ENCODE results near the gene AKT1S1.

The AKT1S1 gene

GRCh38 chr19:49907745-49908446, 30.7 kb upstream of the AKT1S1 start:
- DNase-seq = no peak

- DNase-seq = no peak
These were observed 29.9 kb upstream of the AKT1S1 start for GRCh38 chr19:49906879-49907564.

GRCh38 chr19:49904136-49904535, 27.0 kb upstream of the AKT1S1 start:
- no peak for DNase-seq

- peak; percentile 34 for DNase-seq
These were observed 19.9 kb upstream of the AKT1S1 start, which contains the start of gene IL4I1 for GRCh38 chr19:49896863-49897621. TSS of gene IL4I1 (minus strand) at chr19:49896887. CDS start at chr19:49896160, 727 bp downstream.

- no peak for DNase-seq
These were observed 18.6 kb upstream of the AKT1S1 start for GRCh38 chr19:49895566-49896297.

GRCh38 chr19:49894879-49895565, 17.9 kb upstream of the AKT1S1 start:
- no peak for DNase-seq

GRCh38 chr19:49894011-49894664, 17.0 kb upstream of the AKT1S1 start:
- DNase-seq = no peak

GRCh38 chr19:49892716-49893115, 15.6 kb upstream of the AKT1S1 start:
- no peak for DNase-seq

GRCh38 chr19:49891393-49891792, 14.2 kb upstream of the AKT1S1 start:
- DNase-seq = no peak

- peak; percentile 91 for DNase-seq
These were observed 13.5 kb upstream of the AKT1S1 start for GRCh38 chr19:49890349-49891311.

GRCh38 chr19:49889687-49890348, 12.7 kb upstream of the AKT1S1 start:
- peak; percentile 95 for DNase-seq

- DNase-seq = no peak
These were observed 12.0 kb upstream of the AKT1S1 start for GRCh38 chr19:49889038-49889686.

- DNase-seq = peak; percentile 78
These were observed 11.3 kb upstream of the AKT1S1 start for GRCh38 chr19:49888510-49888824.

GRCh38 chr19:49887665-49888509, 10.7 kb upstream of the AKT1S1 start:
- peak; percentile 84 for DNase-seq

GRCh38 chr19:49887037-49887664, 10.0 kb upstream of the AKT1S1 start:
- DNase-seq = peak; percentile 84

GRCh38 chr19:49884760-49885159, 7.6 kb upstream of the AKT1S1 start:
- DNase-seq = peak; percentile 24

- no peak for DNase-seq
These were observed 7.0 kb upstream of the AKT1S1 start for GRCh38 chr19:49884109-49884508.

- no peak for DNase-seq
These were observed 5.9 kb upstream of the AKT1S1 start for GRCh38 chr19:49883094-49883493.
